HG02588 (cell line): ENCODE data around the gene BID.

Experiments used
- ATAC-seq: cut with Tn5 transposase; IDR thresholded peaks from one replicate; pipeline ENCODE4 v1.9.1; 2021; ENCODE audit warnings: mild to moderate bottlenecking, moderate library complexity; ENCODE audit not compliant: unreplicated experiment

BID gene

DNA sequence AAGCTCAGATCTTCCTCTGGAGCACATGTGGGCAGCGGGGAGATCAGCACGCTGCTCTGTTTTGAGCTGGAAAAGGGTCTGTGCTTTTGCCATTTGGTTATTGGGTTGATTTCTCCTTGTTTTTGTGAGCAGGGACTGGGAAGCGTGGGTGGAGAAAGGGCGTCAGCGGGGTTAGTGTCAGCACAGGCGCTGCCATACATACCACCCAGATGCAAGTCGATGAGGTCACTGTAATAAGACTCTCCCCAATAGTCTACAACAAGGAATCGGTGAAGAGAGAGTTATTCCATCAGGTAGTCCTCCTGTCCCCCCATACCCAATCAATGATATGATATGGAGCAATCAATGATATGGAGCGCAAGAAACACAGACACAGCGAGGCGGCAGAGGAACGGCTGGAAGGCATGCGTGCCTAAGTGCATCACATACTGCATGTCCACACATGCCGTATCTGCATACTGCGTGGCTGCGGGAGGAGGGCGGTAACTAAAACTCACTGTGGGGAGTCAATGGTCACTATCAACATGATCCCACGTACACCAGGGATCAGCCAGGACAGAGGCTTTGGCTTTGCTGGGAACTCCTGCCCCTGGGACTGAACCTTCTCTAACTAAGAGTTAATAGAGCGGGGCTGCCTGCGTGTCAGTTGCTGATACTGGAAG lies 29.5 kb upstream of the BID start:
- ATAC-seq, result no peak

GRCh38 chr22:17802822-17803221 lies 28.6 kb upstream of the BID start:
- ATAC-seq, result no peak

DNA sequence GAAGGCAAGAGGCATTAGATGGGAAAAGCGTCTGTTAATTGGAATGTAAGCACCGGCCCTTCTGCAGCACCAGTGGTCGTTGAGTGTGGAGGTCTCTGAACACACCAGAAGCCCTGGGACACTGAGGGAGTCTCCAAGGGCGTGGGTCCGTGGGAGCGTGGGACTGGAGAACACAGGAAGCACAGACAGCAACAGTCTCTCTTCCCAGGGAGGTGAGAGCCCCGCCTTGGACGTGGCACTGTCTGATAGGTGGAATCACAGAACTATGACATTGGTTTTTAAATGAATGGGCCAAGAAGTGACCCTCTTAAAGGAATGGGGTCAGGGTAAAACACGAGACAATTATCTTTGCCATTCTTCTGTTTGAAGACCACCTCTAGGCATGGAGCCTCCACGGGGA lies 28.1 kb upstream of the BID start:
- ATAC-seq, result no peak

DNA sequence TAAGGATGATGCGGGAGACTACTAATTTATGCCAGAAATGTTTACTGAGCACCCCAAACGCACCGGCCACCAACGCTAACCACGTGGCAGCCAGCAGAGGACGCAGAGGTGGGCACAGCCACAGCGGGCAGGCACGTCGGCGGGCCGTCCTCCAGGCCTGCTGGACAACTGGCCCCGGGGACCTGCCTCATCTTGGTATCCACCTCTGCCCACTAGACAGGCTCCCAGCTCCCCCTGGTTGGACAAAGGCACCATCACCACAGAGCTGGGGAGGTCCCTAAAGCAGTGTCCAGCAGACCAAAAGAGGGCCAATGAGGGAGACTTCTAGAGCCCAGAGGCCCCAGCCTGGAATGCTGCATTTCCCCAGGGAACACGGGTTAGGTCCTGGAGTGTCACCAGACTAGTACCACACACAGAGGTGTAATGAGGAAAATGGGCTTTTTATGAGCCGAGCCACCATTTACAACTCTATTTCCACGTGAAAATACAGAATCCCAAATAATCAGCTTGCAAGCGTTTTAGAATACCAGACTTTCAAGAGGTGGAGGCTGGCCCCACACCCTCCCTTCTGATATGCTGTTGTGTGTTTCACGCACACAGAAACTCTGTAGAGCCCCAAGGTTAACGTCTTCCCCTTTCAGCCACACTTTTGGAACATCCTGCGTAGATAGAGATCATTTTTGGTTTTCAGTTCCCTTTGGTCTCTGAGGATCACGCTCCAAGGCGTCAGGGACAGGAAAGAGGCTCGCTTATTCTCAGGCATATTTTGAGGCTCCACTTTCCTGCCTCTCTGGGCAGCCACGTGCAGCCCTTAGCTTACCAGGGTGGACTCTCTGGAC lies 23.7 kb upstream of the BID start:
- no peak for ATAC-seq

GRCh38 chr22:17796695-17797094 lies 22.4 kb upstream of the BID start:
- ATAC-seq, result no peak

- no peak for ATAC-seq
Observed at GRCh38 chr22:17795661-17796548, 21.6 kb upstream of the BID start.

- ATAC-seq, result no peak
Observed at GRCh38 chr22:17794726-17795542, 20.7 kb upstream of the BID start.

DNA sequence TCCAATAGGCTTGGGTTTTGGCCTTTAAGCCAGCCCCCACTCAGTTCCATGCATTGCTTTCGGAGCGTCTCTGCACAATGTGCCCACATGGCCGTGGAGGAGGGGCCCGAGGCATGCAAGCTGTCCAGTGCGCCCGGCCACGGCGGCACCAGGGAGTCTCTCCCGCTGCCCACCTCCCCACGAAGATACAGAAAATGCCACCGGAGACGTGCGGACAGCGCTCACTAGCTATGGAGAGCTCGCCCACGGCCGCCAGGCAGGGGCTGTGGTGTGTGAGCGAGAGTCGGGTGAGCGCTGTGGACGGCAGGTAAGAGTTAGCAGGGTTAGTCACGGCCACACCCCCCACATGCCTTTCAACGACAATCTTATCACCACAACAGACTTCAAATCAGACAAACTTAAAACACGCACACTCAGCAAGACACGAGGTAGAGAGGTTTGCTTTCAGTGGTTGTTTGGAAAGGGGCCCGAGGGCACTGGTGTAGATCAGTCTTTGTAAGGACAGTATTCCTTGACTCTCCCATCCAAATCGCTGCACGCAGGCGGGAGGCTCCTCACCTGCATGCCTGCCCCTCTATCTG lies 18.7 kb upstream of the BID start:
- no peak for ATAC-seq

DNA sequence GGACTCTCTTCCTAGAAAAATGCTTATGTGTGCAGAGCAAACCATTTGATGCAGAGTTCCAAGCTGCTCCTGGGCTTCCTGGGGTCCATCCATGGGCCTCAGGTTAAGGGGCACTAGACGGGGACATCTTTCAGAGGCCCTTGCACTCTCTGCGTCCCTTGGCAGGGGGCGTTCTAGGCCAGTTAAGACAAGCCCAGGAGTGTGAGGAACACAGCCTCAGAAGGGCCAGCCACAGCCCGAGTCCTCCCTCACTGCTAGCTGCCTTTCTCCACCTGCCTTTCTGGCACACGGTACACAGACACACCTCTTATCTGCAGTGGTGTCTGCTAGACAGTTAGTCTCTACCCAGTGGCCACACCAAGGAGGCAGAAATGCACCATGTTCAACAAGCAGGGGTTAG lies 18.0 kb upstream of the BID start:
- no peak for ATAC-seq

DNA sequence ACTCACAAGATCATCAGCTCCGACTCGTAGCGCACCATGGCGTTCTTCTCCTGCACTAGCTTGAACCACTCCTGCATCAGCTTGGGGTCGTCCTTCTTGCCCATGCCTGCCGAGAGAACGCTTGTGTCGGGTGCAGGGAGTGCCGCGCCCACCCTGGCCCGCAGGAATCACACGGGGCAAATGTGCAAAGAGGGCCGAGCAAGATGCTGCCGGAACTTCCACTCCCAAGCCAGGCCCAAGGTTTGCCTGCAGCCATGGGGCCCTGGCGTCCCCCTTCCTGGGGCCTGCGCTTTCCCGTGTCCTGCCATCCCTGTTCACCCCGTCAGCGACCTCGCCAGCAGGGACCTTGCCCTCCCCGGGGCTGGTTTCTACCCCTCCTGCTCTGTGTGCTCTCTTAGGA lies 16.9 kb upstream of the BID start:
- no peak for ATAC-seq

DNA sequence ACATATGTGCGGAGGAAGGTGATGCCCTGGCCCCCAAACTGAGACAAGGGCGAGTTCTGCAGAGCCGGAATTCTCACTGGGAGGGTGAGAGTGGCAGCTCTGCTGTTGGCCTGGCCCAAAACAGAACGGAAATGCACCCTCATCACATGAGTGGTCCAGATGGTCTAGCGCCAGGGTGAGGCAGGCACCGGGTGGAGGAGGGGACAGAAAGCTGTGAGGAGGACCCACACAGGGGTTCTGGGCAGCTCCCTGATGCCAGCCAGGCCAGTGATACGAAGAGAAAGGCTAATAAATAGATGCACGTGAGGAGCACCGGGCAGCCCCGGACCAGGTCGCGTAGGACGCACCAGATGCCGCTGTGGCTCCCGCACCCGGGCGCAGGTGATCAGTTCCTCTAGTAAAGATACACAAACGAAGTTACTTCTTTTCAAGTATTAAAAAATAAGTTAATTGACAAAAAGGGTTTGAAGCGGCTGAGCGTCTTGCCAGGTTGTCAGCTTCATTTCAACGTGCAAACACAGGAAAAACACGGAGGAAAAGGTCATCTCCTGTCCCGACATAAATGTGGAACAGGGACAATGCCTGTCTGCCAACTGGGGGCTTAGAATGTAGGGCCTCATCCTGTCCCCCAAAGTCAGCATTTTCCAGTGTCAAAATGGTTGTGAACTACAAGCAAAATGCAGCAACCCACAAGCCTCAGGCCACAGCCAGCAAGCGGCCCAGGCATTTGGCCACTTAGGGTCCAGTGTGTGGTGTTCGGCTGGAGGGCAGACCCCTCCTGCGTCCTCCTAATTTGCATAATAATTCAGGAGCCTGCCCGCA lies 15.3 kb upstream of the BID start:
- no peak for ATAC-seq

DNA sequence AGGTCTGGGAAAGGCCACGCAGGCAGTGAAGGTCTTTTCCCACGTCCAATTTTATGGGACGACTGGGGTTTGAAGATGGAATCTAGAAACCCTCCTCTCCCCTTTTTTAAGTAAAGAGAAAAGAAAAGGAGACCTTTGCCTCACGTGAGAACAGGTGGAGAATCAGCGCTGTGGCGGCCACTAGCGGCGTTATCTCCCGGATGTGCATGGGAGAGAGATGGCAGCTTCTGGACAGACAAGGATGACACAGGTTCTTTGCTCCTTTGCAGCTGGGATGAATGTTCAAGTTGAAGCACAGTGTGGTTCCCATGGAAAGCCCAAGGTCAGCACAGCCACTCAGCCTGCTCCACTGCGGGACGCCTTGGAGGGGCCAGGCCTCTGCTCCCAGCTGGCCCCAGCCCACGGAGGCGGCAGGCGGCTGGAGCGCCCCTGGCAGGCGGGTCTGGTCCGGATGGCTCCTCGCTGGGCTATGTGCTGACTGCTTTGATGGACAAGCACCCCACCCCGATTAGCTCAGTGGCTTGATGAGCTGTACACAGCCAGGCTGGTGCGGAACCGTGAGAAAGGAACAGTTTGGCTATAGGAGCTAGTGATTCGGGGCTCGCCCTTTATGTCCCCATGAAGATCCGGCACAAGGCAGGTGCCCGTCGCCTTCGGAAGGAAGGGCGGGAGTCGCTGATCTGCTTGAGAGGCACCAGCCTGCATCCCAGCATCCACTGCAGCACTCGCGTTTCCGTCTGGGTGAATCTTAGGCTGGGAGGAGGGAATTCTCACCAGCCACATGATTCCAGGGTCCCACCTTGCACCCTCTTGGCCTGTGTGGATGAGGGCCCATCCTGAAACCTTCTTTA lies 14.5 kb upstream of the BID start:
- ATAC-seq, result no peak

DNA sequence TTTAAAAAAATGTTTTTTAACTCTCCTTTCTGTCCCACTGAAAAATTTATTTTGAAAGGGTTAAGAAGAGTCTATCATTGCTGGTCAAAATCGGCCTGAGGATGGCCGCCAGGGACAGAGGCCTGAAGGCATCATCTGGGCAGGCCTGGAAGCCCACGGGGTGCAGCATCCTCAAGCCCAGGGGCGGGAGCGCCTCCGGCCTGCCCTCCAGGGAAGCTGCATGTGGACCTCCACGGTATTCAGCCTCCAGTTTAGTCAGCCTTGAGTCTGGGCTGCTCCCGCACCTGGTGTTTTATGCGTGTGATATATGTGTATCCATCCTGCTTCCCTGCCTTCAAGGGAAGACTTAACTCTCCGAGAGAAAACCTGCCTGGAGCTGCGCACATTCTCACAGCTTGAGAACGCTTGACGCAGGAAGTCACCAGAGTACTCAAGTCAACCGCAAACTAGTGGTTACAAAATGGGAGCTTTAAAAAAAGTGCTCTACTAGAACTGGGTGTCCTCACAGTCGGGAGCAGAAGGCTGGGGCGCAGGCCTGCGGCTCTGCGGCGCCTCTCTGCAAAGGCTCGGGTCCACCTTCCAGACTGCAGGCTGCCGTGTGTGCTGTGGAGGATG lies 13.6 kb upstream of the BID start:
- ATAC-seq, result no peak

- no peak for ATAC-seq
Observed at GRCh38 chr22:17787241-17787640, 13.0 kb upstream of the BID start.

DNA sequence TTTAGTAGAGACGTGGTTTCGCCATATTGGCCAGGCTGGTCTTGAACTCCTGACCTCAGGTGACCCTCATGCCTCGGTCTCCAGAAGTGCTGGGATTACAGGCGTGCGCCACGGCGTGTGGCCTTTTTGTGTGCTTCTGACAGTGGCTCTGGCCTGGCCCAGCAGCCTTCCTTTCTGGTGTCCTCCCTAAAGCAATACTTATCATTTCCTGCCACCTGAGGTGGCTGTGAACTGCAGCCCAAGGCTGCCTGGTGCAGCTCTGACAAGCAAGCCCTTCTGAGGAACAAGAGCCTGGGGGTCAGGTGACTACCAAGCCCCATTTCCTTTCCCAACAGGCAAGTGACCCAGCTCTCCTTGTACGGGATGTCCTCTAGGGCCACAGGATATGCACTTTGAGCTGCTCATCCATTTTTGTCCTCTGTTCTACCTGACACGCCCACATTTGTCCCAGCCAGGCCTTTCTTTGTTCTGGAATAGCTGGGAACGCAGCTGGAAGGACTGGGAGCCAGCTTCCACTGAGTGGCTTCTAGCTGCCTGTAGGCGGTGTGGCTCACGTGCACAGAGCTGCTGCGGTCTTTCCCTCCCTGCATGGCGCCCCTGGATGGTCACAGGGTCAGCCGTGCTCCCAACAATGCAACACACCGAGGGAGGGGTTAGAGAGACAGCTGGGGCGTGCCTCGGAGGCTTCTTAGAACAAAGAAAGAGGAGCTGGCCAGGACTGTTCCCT lies 12.3 kb upstream of the BID start:
- ATAC-seq, result no peak

GRCh38 chr22:17785185-17786184 lies 11.2 kb upstream of the BID start:
- no peak for ATAC-seq
